Stimulated activated naive CD8-positive, alpha-beta T cell treated with anti-CD3 and anti-CD28 coated beads, Interleukin-15, Interleukin-2, amounts not matched to agents 100 U/mL and 50 U/mL, for 24 hours (primary cell): ENCODE measurements around the gene PXMP2.

Experiments used
- ATAC-seq: fragments of 150-1000 bp; cut with Tn5 transposase; one replicate; pipeline ENCODE4 v1.10.0; 2021
- DNase-seq: peaks from one replicate; pipeline ENCODE4 v3.0.0; 2021

The PXMP2 gene

GRCh38 chr12:132754160-132754932, 67.0 kb downstream of the PXMP2 start:
- DNase-seq, result no peak

More at GRCh38 chr12:132754160-132754932, 67.0 kb downstream of the PXMP2 start:
- peak; percentile 59 for ATAC-seq
